HUES6 (cell line): Measurements from ENCODE around the gene RNLS.

Source experiments
- H3K27ac ChIP-seq: 2 replicates; pipeline ENCODE4 v1.7.0; 2013; ENCODE audit warnings: low read depth, mild to moderate bottlenecking, low read length, inconsistent platforms
- H3K27me3 ChIP-seq: 2 replicates; pipeline ENCODE4 v1.6.1; 2013; ENCODE audit warnings: low read length; ENCODE audit not compliant: control insufficient read depth, insufficient read depth
- H3K36me3 ChIP-seq: 2 replicates; pipeline ENCODE4 v1.6.1; 2013; ENCODE audit warnings: low read length; ENCODE audit not compliant: control insufficient read depth, insufficient read depth
- H3K4me1 ChIP-seq: 2 replicates; pipeline ENCODE4 v1.6.1; 2013; ENCODE audit warnings: low read length; ENCODE audit not compliant: control insufficient read depth, insufficient read depth
- H3K4me3 ChIP-seq: 2 replicates; pipeline ENCODE4 v1.5.1; 2013; ENCODE audit warnings: low read depth, low read length
- H3K9ac ChIP-seq: one replicate; pipeline ENCODE4 v1.6.1; 2013; ENCODE audit warnings: mild to moderate bottlenecking, low read length
- H3K9me3 ChIP-seq: 2 replicates; pipeline ENCODE4 v1.6.1; 2013; ENCODE audit warnings: low read depth, low read length; ENCODE audit not compliant: control insufficient read depth, insufficient read depth

Gene RNLS

GRCh38 chr10:88531392-88532052 lies 51.6 kb downstream of the RNLS start:
- H3K27ac ChIP-seq, result no peak overlapping the region
- H3K4me1 ChIP-seq, result peaks cover 4% of the 10 kb centered on the region; the same call in 1 of the 2 replicates
- no peaks in the 10 kb centered on the region for H3K36me3 ChIP-seq
- no peak overlapping the region for H3K9ac ChIP-seq
- no peaks in the 10 kb centered on the region for H3K9me3 ChIP-seq
- H3K4me3 ChIP-seq, result no peak overlapping the region
- no peaks in the 10 kb centered on the region for H3K27me3 ChIP-seq

DNA sequence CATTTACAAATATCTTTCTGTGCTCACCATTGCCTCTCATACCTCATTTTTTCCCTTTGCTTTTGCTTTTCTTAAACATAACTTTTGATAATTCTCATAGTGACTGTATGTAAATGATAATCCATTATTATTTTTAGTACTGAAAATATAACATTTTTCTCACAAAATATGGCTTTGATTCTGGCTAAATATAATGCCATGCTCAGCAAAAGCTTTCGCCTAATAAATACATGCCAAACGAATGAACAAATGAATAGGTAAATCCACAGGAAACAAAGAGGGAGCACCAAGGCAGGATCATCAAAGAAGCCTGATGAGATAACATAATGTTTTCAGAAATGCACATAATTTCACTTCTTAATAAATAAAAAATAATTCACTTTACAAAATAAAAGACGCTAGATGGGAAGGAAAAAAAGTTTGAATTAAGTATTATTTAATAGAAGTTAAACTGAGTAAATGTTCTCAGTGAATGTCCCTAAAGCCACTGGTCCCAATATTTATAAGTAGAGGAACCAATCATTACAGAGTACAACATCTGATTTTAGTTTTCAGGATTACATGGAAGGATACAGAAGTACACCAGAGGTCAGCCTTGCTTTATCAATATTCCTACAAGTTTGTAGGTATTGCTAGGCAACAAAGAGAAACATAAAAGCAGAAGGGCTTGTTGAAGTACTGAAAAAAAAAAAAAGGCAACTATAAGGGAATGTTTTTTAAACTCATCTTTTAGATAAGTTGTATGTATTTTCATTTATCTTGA lies 52.3 kb downstream of the RNLS start:
- Histone ChIP-seq H3K4me1 (peaks cover 4% of the 10 kb centered on the region; the same call in 1 of the 2 replicates), H3K27ac (no peak overlapping the region), H3K4me3 (no peak overlapping the region), H3K27me3 (no peaks in the 10 kb centered on the region), H3K9ac (no peak overlapping the region), H3K9me3 (no peaks in the 10 kb centered on the region), H3K36me3 (no peaks in the 10 kb centered on the region)

GRCh38 chr10:88530093-88530492 lies 53.0 kb downstream of the RNLS start:
- Histone ChIP-seq H3K4me1 (peaks cover 4% of the 10 kb centered on the region; the same call in 1 of the 2 replicates), H3K9me3 (no peaks in the 10 kb centered on the region), H3K27me3 (no peaks in the 10 kb centered on the region), H3K4me3 (no peak overlapping the region), H3K36me3 (no peaks in the 10 kb centered on the region), H3K27ac (no peak overlapping the region), H3K9ac (no peak overlapping the region)

- H3K9ac ChIP-seq, result no peak overlapping the region
- H3K4me1 ChIP-seq, result peaks cover 4% of the 10 kb centered on the region; the same call in 1 of the 2 replicates
Measured at GRCh38 chr10:88528806-88529570, 54.1 kb downstream of the RNLS start.

DNA sequence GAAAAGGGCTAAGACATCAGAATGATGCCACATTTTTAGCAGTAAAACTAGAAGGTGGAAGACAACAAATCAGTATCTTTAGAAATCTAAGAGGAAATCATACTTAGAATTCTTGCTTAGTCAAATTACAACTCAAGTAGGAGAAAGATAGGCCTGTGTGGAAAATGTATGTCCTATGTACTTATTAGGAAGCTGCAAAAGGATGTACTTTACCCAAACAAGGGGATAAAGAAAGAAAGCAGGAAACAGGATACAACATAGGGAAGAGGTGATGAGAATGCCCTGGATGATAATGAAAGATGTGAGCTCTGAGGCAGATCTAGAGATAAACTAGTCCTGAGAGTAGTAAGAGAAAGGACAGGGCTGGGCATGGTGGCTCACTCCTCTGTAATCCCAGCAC lies 54.9 kb downstream of the RNLS start:
- no peaks in the 10 kb centered on the region for H3K27me3 ChIP-seq
- H3K36me3 ChIP-seq, result no peaks in the 10 kb centered on the region
- H3K9ac ChIP-seq, result no peak overlapping the region
- H3K9me3 ChIP-seq, result no peaks in the 10 kb centered on the region
- peaks cover 4% of the 10 kb centered on the region; the same call in 1 of the 2 replicates for H3K4me1 ChIP-seq
- H3K27ac ChIP-seq, result no peak overlapping the region
- H3K4me3 ChIP-seq, result no peak overlapping the region

More at GRCh38 chr10:88528806-88529570, 54.1 kb downstream of the RNLS start:
- no peaks in the 10 kb centered on the region for H3K9me3 ChIP-seq
- H3K27ac ChIP-seq, result no peak overlapping the region
- H3K36me3 ChIP-seq, result no peaks in the 10 kb centered on the region
- H3K4me3 ChIP-seq, result no peak overlapping the region
- H3K27me3 ChIP-seq, result no peaks in the 10 kb centered on the region

DNA sequence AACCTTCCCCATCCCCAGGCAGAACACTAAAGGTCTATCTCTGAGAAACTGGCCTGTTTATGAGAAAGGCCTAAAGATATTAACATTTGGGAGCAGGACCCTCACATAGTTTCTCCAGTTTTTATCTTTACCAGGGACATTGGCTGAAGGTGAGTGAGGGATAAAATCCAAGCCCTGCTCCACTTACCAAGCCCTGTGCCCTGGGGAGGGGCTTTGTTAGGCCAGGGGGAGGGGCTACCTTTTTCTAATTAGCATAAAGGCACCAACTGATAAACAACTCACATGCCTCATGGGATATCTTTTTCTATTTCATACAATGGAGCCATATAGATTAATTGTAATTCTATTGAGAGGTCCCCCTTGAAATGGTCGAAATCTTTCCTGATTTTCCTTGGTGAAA lies 55.9 kb downstream of the RNLS start:
- Histone ChIP-seq H3K9me3 (no peaks in the 10 kb centered on the region), H3K4me3 (no peak overlapping the region), H3K36me3 (no peaks in the 10 kb centered on the region), H3K4me1 (peaks cover 6% of the 10 kb centered on the region; the same call in 1 of the 2 replicates), H3K27me3 (no peaks in the 10 kb centered on the region), H3K27ac (no peak overlapping the region), H3K9ac (no peak overlapping the region)

DNA sequence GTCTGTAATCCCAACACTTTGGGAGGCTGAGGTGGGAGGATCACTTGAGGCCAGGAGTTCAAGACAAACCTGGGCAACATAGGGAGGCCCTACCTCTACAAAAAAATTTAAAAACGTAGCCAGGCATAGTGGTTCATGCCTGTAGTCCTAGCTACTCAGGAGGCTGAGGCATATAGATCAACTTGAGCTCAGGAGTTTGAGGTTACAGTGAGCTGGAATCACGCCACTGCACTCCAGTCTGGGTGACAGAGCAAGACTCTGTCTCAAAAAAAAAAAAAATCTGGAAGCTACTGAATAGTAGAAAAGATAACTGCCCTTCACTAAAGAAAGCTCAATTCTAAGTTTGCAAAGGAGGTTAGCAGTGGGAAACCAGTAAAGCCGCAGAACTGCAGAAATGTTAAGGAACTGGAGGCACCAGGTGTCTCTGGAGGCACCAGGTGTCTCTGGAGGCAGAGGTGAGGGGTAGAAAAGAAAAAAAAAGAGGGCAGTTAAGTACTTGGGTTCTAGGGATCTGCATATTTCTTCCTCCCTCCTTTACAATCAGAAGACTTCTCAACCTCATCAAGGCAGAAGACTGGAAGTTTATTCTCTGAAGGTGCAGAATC lies 56.5 kb downstream of the RNLS start:
- Histone ChIP-seq H3K27ac (no peak overlapping the region), H3K4me1 (peaks cover 10% of the 10 kb centered on the region; the same call in 1 of the 2 replicates), H3K9me3 (no peaks in the 10 kb centered on the region), H3K4me3 (no peak overlapping the region), H3K9ac (no peak overlapping the region), H3K36me3 (no peaks in the 10 kb centered on the region), H3K27me3 (no peaks in the 10 kb centered on the region)

DNA sequence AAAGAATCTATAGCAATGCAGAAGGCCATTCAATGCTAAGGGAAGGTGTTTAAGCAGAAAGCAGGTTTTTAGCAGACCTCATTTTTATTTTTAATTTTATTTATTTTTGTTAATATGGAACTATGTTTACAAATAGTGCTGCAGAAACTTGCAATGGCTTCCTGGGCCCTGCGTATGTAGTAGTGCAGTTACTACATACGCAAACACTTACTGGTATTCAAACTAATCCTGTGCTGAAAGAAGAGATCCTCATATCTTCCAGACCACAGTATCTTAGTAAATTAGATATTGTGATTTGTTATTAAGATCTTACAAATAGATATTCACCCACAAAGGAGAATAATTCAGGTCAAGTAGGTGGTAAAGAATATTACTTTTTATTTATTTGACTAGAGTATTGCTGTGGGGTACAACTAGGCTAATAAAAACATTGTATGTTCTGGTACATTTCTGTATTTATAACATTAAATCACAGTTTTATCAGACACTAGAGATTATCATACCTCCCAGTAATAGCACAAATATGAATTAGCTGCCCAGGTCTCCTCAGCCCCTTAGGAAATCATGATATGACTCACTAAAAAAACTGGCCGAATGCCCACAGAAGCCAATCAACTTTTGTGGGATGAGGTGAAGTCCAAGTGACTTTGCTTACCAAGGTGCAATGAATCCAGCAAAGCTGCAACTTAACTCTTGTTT lies 57.6 kb downstream of the RNLS start:
- H3K4me3 ChIP-seq, result no peak overlapping the region
- H3K9ac ChIP-seq, result no peak overlapping the region
- no peaks in the 10 kb centered on the region for H3K9me3 ChIP-seq
- peaks cover 10% of the 10 kb centered on the region; the same call in 1 of the 2 replicates for H3K4me1 ChIP-seq
- no peaks in the 10 kb centered on the region for H3K36me3 ChIP-seq
- no peak overlapping the region for H3K27ac ChIP-seq
- H3K27me3 ChIP-seq, result no peaks in the 10 kb centered on the region

- H3K9me3 ChIP-seq, result no peaks in the 10 kb centered on the region
- H3K27ac ChIP-seq, result no peak overlapping the region
- H3K36me3 ChIP-seq, result no peaks in the 10 kb centered on the region
- peaks cover 10% of the 10 kb centered on the region; the same call in 1 of the 2 replicates for H3K4me1 ChIP-seq
- no peaks in the 10 kb centered on the region for H3K27me3 ChIP-seq
- no peak overlapping the region for H3K4me3 ChIP-seq
- no peak overlapping the region for H3K9ac ChIP-seq
Measured at GRCh38 chr10:88523739-88524400, 59.2 kb downstream of the RNLS start.

GRCh38 chr10:88522715-88523114 lies 60.4 kb downstream of the RNLS start:
- Histone ChIP-seq H3K4me3 (no peak overlapping the region), H3K9ac (no peak overlapping the region), H3K4me1 (peaks cover 10% of the 10 kb centered on the region; the same call in 1 of the 2 replicates), H3K9me3 (no peaks in the 10 kb centered on the region), H3K27me3 (no peaks in the 10 kb centered on the region), H3K27ac (no peak overlapping the region), H3K36me3 (no peaks in the 10 kb centered on the region)
